PFSK-1 (cell line): ENCODE measurements around the gene STARD13.

Source experiments
- FOXP2 ChIP-seq: optimal IDR thresholded peaks from 2 replicates; pipeline ENCODE3; 2011; ENCODE audit warnings: borderline replicate concordance, control low read depth, inconsistent platforms; ENCODE audit not compliant: insufficient read depth; ENCODE audit errors: extremely low read length, extremely low read depth
- POLR2AphosphoS5 ChIP-seq: IDR thresholded peaks from 2 replicates; pipeline ENCODE4 v1.6.1; 2012; ENCODE audit warnings: low read depth, mild to moderate bottlenecking, control low read depth, low read length, moderate library complexity
- REST ChIP-seq, 2 experiments: IDR thresholded peaks; 2 replicates each; pipeline versions ENCODE4 v1.6.1 to v1.8.0; 2011 to 2012; ENCODE audit warnings: low read depth in 2 of 2, low read length in 2 of 2, control low read depth in 1 of 2, inconsistent platforms in 1 of 2, mild to moderate bottlenecking in 1 of 2, moderate library complexity in 1 of 2; ENCODE audit not compliant: insufficient read depth in 1 of 2
- SIN3A ChIP-seq: IDR thresholded peaks from 2 replicates; pipeline ENCODE4 v1.6.1; 2012; ENCODE audit warnings: mild to moderate bottlenecking, low read length, moderate library complexity, borderline replicate concordance; ENCODE audit not compliant: insufficient read depth
- TAF1 ChIP-seq: IDR thresholded peaks from 2 replicates; pipeline ENCODE4 v1.6.1; 2012; ENCODE audit warnings: low read length, control low read depth, borderline replicate concordance; ENCODE audit not compliant: insufficient read depth

The STARD13 gene

GRCh38 chr13:33230178-33230881 is 55.2 kb downstream of the STARD13 start:
- TF ChIP-seq REST (IDR thresholded peaks at IDR 0.05; ENCODE audit: insufficient read depth in 1 of 2, low read depth in 2 of 2, low read length in 2 of 2) (no peak), FOXP2 (no peak), SIN3A (no peak), TAF1 (no peak), POLR2AphosphoS5 (no peak)

GRCh38 chr13:33229446-33230177 is 55.9 kb downstream of the STARD13 start:
- TF ChIP-seq REST (IDR thresholded peaks at IDR 0.05; ENCODE audit: insufficient read depth in 1 of 2, low read depth in 2 of 2, low read length in 2 of 2): no peak
- TF ChIP-seq FOXP2: no peak

DNA sequence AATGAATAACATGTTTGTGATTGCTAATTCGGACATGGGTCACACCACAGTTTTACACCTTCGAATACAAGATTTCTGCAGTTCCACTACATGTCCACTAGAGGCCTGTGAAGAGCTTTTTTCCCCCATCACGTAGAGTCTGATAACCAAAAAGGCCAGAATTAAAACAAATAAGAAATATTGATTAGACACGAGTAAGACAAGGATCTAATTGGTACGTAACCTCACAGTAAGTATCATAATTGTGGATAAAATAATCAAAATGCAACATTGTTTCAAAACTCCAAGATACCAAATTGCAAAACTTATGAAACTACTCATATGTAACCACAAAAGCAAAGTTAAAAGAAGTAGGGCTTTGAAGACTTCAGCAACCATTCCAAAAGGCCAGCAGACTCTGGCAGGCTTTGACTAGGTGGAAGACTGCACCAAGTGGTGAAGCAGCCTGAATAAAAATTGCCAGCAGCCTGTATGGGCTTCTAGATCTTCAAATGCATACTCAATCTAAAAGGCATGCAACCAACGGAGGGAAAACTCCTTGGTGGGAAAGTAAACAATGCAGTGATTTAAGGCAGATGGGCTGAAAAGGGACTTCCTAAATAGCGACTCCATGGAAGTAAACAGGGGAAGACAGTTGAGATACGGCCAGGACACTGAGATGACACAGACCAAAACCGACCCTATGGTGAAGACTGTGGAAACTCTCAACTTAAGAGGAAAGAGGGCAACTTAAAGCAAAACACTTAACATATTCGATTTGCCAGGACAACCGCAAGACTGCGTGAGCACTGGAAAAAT is 56.7 kb downstream of the STARD13 start:
- TF ChIP-seq POLR2AphosphoS5 (no peak), SIN3A (no peak), TAF1 (no peak), REST (IDR thresholded peaks at IDR 0.05; ENCODE audit: insufficient read depth in 1 of 2, low read depth in 2 of 2, low read length in 2 of 2) (no peak), FOXP2 (no peak)

GRCh38 chr13:33227927-33228647 is 57.5 kb downstream of the STARD13 start:
- TF ChIP-seq FOXP2: no peak
- TF ChIP-seq TAF1: no peak
- TF ChIP-seq REST (IDR thresholded peaks at IDR 0.05; ENCODE audit: insufficient read depth in 1 of 2, low read depth in 2 of 2, low read length in 2 of 2): no peak
